RWPE2 (cell line): ENCODE results near the gene SLCO3A1.

Experiments used
- ATAC-seq: fragments of 200-7000 bp; cut with Tn5 transposase; 3 replicates; pipeline ENCODE4 v1.9.1; 2021; ENCODE audit warnings: low read depth
- DNase-seq: peaks from one replicate; pipeline ENCODE4 v3.0.0-alpha.2; 2020; ENCODE audit warnings: low spot score
- H3K27ac ChIP-seq: fragments of 450-650 bp; 2 replicates; pipeline ENCODE4 v1.5.1; 2017; ENCODE audit warnings: mild to moderate bottlenecking; ENCODE audit not compliant: poor library complexity, severe bottlenecking
- H3K27me3 ChIP-seq: fragments of 250-450 bp; sonication (Bioruptor Pico); 2 replicates; pipeline ENCODE4 v1.5.1; 2021; ENCODE audit warnings: mild to moderate bottlenecking, moderate library complexity; ENCODE audit not compliant: insufficient read depth, poor library complexity, severe bottlenecking
- H3K36me3 ChIP-seq: fragments of 250-450 bp; sonication (Bioruptor Pico); 2 replicates; pipeline ENCODE4 v1.5.1; 2020; ENCODE audit warnings: low read depth, mild to moderate bottlenecking, moderate library complexity
- H3K4me1 ChIP-seq: fragments of 250-450 bp; sonication (Bioruptor Pico); 2 replicates; pipeline ENCODE4 v1.5.1; 2021; ENCODE audit warnings: mild to moderate bottlenecking, moderate library complexity; ENCODE audit not compliant: insufficient read depth, poor library complexity, severe bottlenecking
- H3K4me3 ChIP-seq: fragments of 250-450 bp; sonication (Bioruptor Pico); 2 replicates; pipeline ENCODE4 v1.5.1; 2021; ENCODE audit warnings: mild to moderate bottlenecking, moderate library complexity; ENCODE audit not compliant: severe bottlenecking
- H3K9me3 ChIP-seq: fragments of 250-450 bp; sonication (Bioruptor Pico); 2 replicates; pipeline ENCODE4 v1.5.1; 2021; ENCODE audit warnings: mild to moderate bottlenecking, moderate library complexity; ENCODE audit not compliant: severe bottlenecking
- CTCF ChIP-seq: fragments of 450-650 bp; IDR thresholded peaks from one replicate; pipeline ENCODE4 v1.5.1; 2017; ENCODE audit warnings: mild to moderate bottlenecking, moderate library complexity; ENCODE audit not compliant: poor library complexity, severe bottlenecking

The SLCO3A1 gene

DNA sequence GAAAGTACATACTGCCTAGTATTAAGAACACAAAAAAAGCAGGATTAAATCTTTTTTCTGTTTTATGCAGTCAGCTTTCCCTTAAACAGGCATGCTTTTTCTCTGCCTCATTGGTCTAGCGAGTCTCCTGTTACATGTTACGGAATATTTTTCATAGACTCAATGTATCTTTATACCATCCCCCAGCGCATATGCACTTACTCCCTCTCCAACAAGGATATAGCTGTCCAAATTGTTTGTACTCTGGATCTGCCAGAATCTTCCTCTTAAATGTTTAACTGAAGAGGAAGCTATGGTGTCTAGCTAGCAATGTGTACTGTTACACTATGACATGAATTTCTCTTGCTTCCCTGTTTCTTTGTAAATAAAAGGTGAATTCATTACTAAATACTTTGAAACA is 9.2 kb upstream of the SLCO3A1 start:
- H3K9me3 ChIP-seq: peaks cover 2% of the 10 kb centered on the region
- no peaks in the 10 kb centered on the region for H3K36me3 ChIP-seq
- no peak for TF ChIP-seq CTCF
- no peak overlapping the region for H3K27ac ChIP-seq
- H3K4me3 ChIP-seq: no peak overlapping the region
- DNase-seq (no peak), ATAC-seq (no peak)
- H3K27me3 ChIP-seq: peaks cover 3% of the 10 kb centered on the region
- no peaks in the 10 kb centered on the region for H3K4me1 ChIP-seq

GRCh38 chr15:91844928-91845327 is 8.6 kb upstream of the SLCO3A1 start:
- Histone ChIP-seq H3K27ac (no peak overlapping the region), H3K9me3 (peaks cover 2% of the 10 kb centered on the region), H3K36me3 (no peaks in the 10 kb centered on the region), H3K27me3 (peaks cover 2% of the 10 kb centered on the region), H3K4me3 (no peak overlapping the region), H3K4me1 (no peaks in the 10 kb centered on the region)
- DNase-seq (no peak), ATAC-seq (no peak; the same call in 2 of the 3 replicates)
- no peak for TF ChIP-seq CTCF

GRCh38 chr15:91845720-91846119 is 7.8 kb upstream of the SLCO3A1 start:
- no peak overlapping the region for H3K4me3 ChIP-seq
- no peak overlapping the region for H3K27ac ChIP-seq
- H3K9me3 ChIP-seq: peaks cover 2% of the 10 kb centered on the region
- no peak for TF ChIP-seq CTCF
- H3K27me3 ChIP-seq: no peaks in the 10 kb centered on the region
- ATAC-seq (no peak), DNase-seq (no peak)
- H3K36me3 ChIP-seq: no peaks in the 10 kb centered on the region
- H3K4me1 ChIP-seq: no peaks in the 10 kb centered on the region

DNA sequence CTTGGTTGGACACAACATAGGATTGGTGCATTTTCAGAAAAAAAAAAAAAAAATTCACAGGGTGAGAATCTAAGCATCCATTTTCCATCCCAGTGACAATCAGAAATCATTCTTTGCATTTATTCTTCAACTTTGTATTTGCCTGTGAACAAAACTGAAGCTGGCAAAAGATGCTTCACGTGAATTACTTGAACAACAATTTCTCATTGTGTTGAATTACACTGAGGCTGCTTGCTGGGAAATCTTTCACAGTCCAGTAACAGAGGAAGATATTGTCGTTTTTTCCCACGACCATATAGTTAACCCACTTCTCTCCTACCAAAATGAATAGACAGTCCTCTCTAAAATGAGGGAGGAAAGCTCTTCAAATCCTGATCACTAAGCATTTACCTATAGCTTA is 4.3 kb upstream of the SLCO3A1 start:
- Histone ChIP-seq H3K36me3 (no peaks in the 10 kb centered on the region), H3K27me3 (no peaks in the 10 kb centered on the region), H3K27ac (no peak overlapping the region), H3K4me1 (peaks cover 8% of the 10 kb centered on the region), H3K9me3 (no peaks in the 10 kb centered on the region), H3K4me3 (no peak overlapping the region)
- no peak for ATAC-seq
- DNase-seq: no peak
- no peak for TF ChIP-seq CTCF

DNA sequence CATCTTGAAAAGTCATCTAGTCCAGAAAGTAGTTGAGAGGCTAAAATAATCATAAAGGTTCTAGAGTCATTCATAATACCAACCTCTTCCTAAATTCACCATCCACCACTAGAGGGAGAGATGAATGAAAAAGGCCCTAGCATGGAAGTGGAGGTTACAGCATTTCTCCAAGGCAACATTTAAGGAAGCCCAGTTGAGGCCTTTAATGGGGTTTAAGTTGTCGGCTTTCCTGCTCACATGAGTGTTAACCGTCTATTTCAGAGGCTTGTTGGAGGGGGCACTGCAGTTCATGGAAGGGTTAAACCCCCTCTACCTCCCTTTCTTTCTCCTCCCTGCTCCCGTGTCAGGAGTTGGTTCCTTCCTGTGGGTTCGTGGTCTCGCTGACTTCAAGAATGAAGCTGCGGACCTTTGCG is 3.8 kb upstream of the SLCO3A1 start:
- H3K9me3 ChIP-seq: no peaks in the 10 kb centered on the region
- H3K27ac ChIP-seq: no peak overlapping the region
- DNase-seq (no peak), ATAC-seq (no peak)
- H3K36me3 ChIP-seq: no peaks in the 10 kb centered on the region
- no peaks in the 10 kb centered on the region for H3K27me3 ChIP-seq
- no peak overlapping the region for H3K4me3 ChIP-seq
- peak; percentile 82 for TF ChIP-seq CTCF
- peaks cover 9% of the 10 kb centered on the region for H3K4me1 ChIP-seq
